Neutrophil (primary cell): ENCODE data around the gene SDE2.
"Not testable (repeated sequence)": the region's sequence is repeated elsewhere in the genome, so short reads cannot be mapped to it uniquely, and the experiment has no call there.

Experiments used
- H3K27ac ChIP-seq: fragments of 200-600 bp; sonication (generic); 2 replicates; pipeline ENCODE4 v1.5.1; 2016; ENCODE audit warnings: mild to moderate bottlenecking, moderate library complexity
- H3K27me3 ChIP-seq: fragments of 200-600 bp; sonication (generic); 2 replicates; pipeline ENCODE4 v1.6.0; 2016; ENCODE audit warnings: mild to moderate bottlenecking
- H3K36me3 ChIP-seq: fragments of 200-600 bp; sonication (generic); 2 replicates; pipeline ENCODE4 v1.5.1; 2017
- H3K4me1 ChIP-seq, 2 experiments: fragments of 200-600 bp in 1 of 2; sonication (generic) in 1 of 2; 1 replicate in 1 of 2; 2 replicates in 1 of 2; pipeline versions ENCODE4 v1.5.1 to v1.6.1; 2013 to 2016; ENCODE audit warnings: low read depth in 1 of 2, low read length in 1 of 2, mild to moderate bottlenecking in 1 of 2, moderate library complexity in 1 of 2; ENCODE audit not compliant: control insufficient read depth in 1 of 2, insufficient read depth in 1 of 2
- H3K4me3 ChIP-seq, 2 experiments: fragments of 200-600 bp in 1 of 2; sonication (generic) in 1 of 2; 1 replicate in 1 of 2; 2 replicates in 1 of 2; pipeline ENCODE4 v1.5.1; 2013 to 2016; ENCODE audit warnings: low read depth in 1 of 2, low read length in 1 of 2, mild to moderate bottlenecking in 1 of 2, moderate library complexity in 1 of 2
- H3K9me3 ChIP-seq: fragments of 200-600 bp; sonication (generic); 2 replicates; pipeline ENCODE4 v1.5.1; 2016
- CTCF ChIP-seq: fragments of 200-600 bp; sonication (generic); IDR thresholded peaks from 2 replicates; pipeline ENCODE4 v1.5.1; 2016; ENCODE audit warnings: antibody characterized with exemption

Gene SDE2

GRCh38 chr1:226021801-226022200 is 22.7 kb upstream of the SDE2 start:
- Histone ChIP-seq H3K27me3 (no peaks in the 10 kb centered on the region), H3K4me3 (no peak overlapping the region), H3K36me3 (no peaks in the 10 kb centered on the region), H3K9me3 (no peaks in the 10 kb centered on the region), H3K27ac (no peak overlapping the region), H3K4me1 (no peaks in the 10 kb centered on the region)
- no peak for TF ChIP-seq CTCF

GRCh38 chr1:226021401-226021800 is 22.3 kb upstream of the SDE2 start:
- TF ChIP-seq CTCF = no peak
- H3K4me3 ChIP-seq = no peak overlapping the region
- no peak overlapping the region for H3K27ac ChIP-seq
- no peaks in the 10 kb centered on the region for H3K27me3 ChIP-seq
- H3K4me1 ChIP-seq = no peaks in the 10 kb centered on the region
- H3K36me3 ChIP-seq = no peaks in the 10 kb centered on the region
- H3K9me3 ChIP-seq = no peaks in the 10 kb centered on the region

GRCh38 chr1:226019572-226019971 is 20.4 kb upstream of the SDE2 start:
- H3K27me3 ChIP-seq = no peaks in the 10 kb centered on the region
- peaks cover 5 to 9% of the 10 kb centered on the region in 2 experiments for H3K4me1 ChIP-seq
- H3K27ac ChIP-seq = no peak overlapping the region
- no peak for TF ChIP-seq CTCF
- no peak overlapping the region for H3K4me3 ChIP-seq
- no peaks in the 10 kb centered on the region for H3K36me3 ChIP-seq
- no peaks in the 10 kb centered on the region for H3K9me3 ChIP-seq

GRCh38 chr1:226017070-226017469 is 17.9 kb upstream of the SDE2 start:
- Histone ChIP-seq H3K27me3 (no peaks in the 10 kb centered on the region), H3K9me3 (no peaks in the 10 kb centered on the region), H3K4me1 (peaks cover 5 to 9% of the 10 kb centered on the region in 2 experiments), H3K36me3 (no peaks in the 10 kb centered on the region), H3K4me3 (no peak overlapping the region), H3K27ac (no peak overlapping the region)
- TF ChIP-seq CTCF = no peak

GRCh38 chr1:226009650-226010044 is 10.5 kb upstream of the SDE2 start:
- H3K4me1 ChIP-seq = peaks cover 0 to under 1% of the 10 kb centered on the region in 2 experiments
- H3K9me3 ChIP-seq = no peaks in the 10 kb centered on the region
- no peak for TF ChIP-seq CTCF
- H3K36me3 ChIP-seq = no peaks in the 10 kb centered on the region
- H3K27ac ChIP-seq = no peak overlapping the region
- H3K4me3 ChIP-seq = no peak overlapping the region
- H3K27me3 ChIP-seq = no peaks in the 10 kb centered on the region

GRCh38 chr1:226007126-226007892 is 8.2 kb upstream of the SDE2 start:
- H3K9me3 ChIP-seq, H3K4me3 ChIP-seq: not testable (repeated sequence)
- peaks cover 16 to 19% of the 10 kb centered on the region in 2 experiments for H3K4me1 ChIP-seq

More at GRCh38 chr1:226007126-226007892, 8.2 kb upstream of the SDE2 start:
- not testable (repeated sequence) for H3K27me3 ChIP-seq, H3K36me3 ChIP-seq, H3K27ac ChIP-seq
